ENCODE measurements around the gene SYNE3.

DNA sequence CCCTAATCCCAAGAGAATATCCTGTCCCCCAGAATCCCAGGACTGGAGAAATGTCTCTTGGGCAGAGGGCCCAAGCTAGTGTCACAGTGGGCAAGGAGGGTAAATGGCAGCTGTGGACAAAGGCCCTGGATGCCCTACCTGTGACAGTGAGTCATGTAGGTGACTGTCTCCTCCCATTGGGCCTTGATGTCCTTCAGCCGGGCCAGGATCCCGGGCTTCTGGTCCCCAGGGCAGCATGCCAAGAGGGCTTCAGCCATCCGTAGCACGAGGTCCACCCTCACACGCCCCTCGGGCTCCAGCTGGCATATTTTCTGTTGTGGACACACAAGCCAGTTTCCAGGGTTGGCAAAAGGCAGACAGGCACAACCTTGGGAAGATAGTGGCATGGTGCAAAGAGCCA lies 48.8 kb downstream of the SYNE3 start:
- TF ChIP-seq, protein P1, sequence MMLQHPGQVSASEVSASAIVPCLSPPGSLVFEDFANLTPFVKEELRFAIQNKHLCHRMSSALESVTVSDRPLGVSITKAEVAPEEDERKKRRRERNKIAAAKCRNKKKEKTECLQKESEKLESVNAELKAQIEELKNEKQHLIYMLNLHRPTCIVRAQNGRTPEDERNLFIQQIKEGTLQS (IDR thresholded peaks at IDR 0.05; ENCODE audit: insufficient read depth, low read depth, low read length): no peak
- TF ChIP-seq JUND (IDR thresholded peaks at IDR 0.05; ENCODE audit: low read length) (no peak), POLR2AphosphoS5 (IDR thresholded peaks at IDR 0.05; ENCODE audit: low read depth, low read length) (no peak), MAFK (IDR thresholded peaks at IDR 0.05; ENCODE audit: low read depth, low read length) (no peak), POLR2A (IDR thresholded peaks at IDR 0.05; ENCODE audit: control extremely low read depth in 1 of 2, low read depth in 2 of 2, low read length in 2 of 2) (no peak), RNF2 (IDR thresholded peaks at IDR 0.05; ENCODE audit: borderline replicate concordance, low read depth, low read length, missing control alignments, poor library complexity, severe bottlenecking) (no peak), RAD21 (IDR thresholded peaks at IDR 0.05 in 1 of 2, conservative IDR thresholded peaks at IDR 0.05 in 1 of 2; ENCODE audit: low read depth in 2 of 2, low read length in 2 of 2) (no peak), FOSL1 (IDR thresholded peaks at IDR 0.05; ENCODE audit: insufficient read depth, low read depth, low read length) (no peak), YY1 (IDR thresholded peaks at IDR 0.05; ENCODE audit: low read depth, low read length) (no peak)
- TF ChIP-seq, protein P2, sequence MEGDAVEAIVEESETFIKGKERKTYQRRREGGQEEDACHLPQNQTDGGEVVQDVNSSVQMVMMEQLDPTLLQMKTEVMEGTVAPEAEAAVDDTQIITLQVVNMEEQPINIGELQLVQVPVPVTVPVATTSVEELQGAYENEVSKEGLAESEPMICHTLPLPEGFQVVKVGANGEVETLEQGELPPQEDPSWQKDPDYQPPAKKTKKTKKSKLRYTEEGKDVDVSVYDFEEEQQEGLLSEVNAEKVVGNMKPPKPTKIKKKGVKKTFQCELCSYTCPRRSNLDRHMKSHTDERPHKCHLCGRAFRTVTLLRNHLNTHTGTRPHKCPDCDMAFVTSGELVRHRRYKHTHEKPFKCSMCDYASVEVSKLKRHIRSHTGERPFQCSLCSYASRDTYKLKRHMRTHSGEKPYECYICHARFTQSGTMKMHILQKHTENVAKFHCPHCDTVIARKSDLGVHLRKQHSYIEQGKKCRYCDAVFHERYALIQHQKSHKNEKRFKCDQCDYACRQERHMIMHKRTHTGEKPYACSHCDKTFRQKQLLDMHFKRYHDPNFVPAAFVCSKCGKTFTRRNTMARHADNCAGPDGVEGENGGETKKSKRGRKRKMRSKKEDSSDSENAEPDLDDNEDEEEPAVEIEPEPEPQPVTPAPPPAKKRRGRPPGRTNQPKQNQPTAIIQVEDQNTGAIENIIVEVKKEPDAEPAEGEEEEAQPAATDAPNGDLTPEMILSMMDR (IDR thresholded peaks at IDR 0.05; ENCODE audit: control extremely low read depth in 1 of 3, insufficient read depth in 1 of 3, low read depth in 1 of 3, low read length in 3 of 3): no peak

All from H1 (cell line).